WERI-Rb-1 (cell line): Measurements from ENCODE around the gene PSKH1.

ENCODE experiments used
- DNase-seq: peaks from one replicate; pipeline ENCODE4 v3.0.0-alpha.2; 2020
- H3K27ac ChIP-seq: fragments of 250-450 bp; sonication (Bioruptor Pico); 2 replicates; pipeline ENCODE4 v1.5.1; 2020; ENCODE audit warnings: mild to moderate bottlenecking, moderate library complexity
- H3K27me3 ChIP-seq: fragments of 250-450 bp; sonication (Bioruptor Pico); 2 replicates; pipeline ENCODE4 v1.5.1; 2021; ENCODE audit warnings: mild to moderate bottlenecking, low read depth, moderate library complexity; ENCODE audit not compliant: insufficient read depth, severe bottlenecking
- H3K36me3 ChIP-seq: fragments of 250-450 bp; sonication (Bioruptor Pico); 2 replicates; pipeline ENCODE4 v1.5.1; 2020; ENCODE audit warnings: mild to moderate bottlenecking, moderate library complexity
- H3K4me3 ChIP-seq: 2 replicates; pipeline ENCODE4 v1.5.1; 2011; ENCODE audit warnings: low read depth, mild to moderate bottlenecking, control low read depth, low read length
- H3K9me3 ChIP-seq: fragments of 250-450 bp; sonication (Bioruptor Pico); 2 replicates; pipeline ENCODE4 v1.5.1; 2021; ENCODE audit warnings: mild to moderate bottlenecking, moderate library complexity; ENCODE audit not compliant: severe bottlenecking
- CTCF ChIP-seq: IDR thresholded peaks from 2 replicates; pipeline ENCODE4 v1.5.1; 2011; ENCODE audit warnings: low read depth, mild to moderate bottlenecking, control low read depth, inconsistent platforms, low read length

PSKH1 gene

GRCh38 chr16:67846320-67847063 is 46.6 kb upstream of the PSKH1 start, which contains the start of gene NUTF2:
NUTF2 (plus strand) TSS chr16:67846933; CDS start chr16:67865131, 18,198 bp downstream.
- DNase-seq, result peak; percentile 98
- H3K27me3 ChIP-seq, result no peaks in the 10 kb centered on the region
- no peak for TF ChIP-seq CTCF
- peaks cover 53% of the 10 kb centered on the region for H3K36me3 ChIP-seq
- peak within 1 kb of the TSS; percentile 90 for H3K4me3 ChIP-seq
- H3K9me3 ChIP-seq, result no peaks in the 10 kb centered on the region
- H3K27ac ChIP-seq, result peak within 1 kb of the TSS; percentile 89

- H3K36me3 ChIP-seq, result peaks cover 55% of the 10 kb centered on the region
- H3K9me3 ChIP-seq, result no peaks in the 10 kb centered on the region
- peak within 1 kb of the TSS; percentile 90 for H3K4me3 ChIP-seq
- TF ChIP-seq CTCF, result no peak
- H3K27me3 ChIP-seq, result no peaks in the 10 kb centered on the region
- H3K27ac ChIP-seq, result peak within 1 kb of the TSS; percentile 89
- no peak for DNase-seq
These were observed 45.8 kb upstream of the PSKH1 start, which contains the start of gene CENPT for GRCh38 chr16:67847064-67847861. CENPT (minus strand) TSS chr16:67847693; CDS start chr16:67833859, 13,834 bp downstream.

GRCh38 chr16:67848118-67848517 is 44.9 kb upstream of the PSKH1 start:
- DNase-seq, result no peak
- Histone ChIP-seq H3K27ac (peak overlapping the region; percentile 89), H3K36me3 (peaks cover 63% of the 10 kb centered on the region), H3K9me3 (no peaks in the 10 kb centered on the region), H3K4me3 (peak overlapping the region; percentile 90), H3K27me3 (no peaks in the 10 kb centered on the region)
- TF ChIP-seq CTCF, result no peak

GRCh38 chr16:67853670-67854069 is 39.4 kb upstream of the PSKH1 start:
- peaks cover 70% of the 10 kb centered on the region for H3K36me3 ChIP-seq
- no peak for TF ChIP-seq CTCF

GRCh38 chr16:67855789-67856188 is 37.3 kb upstream of the PSKH1 start:
- Histone ChIP-seq H3K4me3 (no peak overlapping the region), H3K36me3 (peaks cover 61% of the 10 kb centered on the region), H3K27ac (no peak overlapping the region), H3K9me3 (no peaks in the 10 kb centered on the region), H3K27me3 (no peaks in the 10 kb centered on the region)
- no peak for DNase-seq
- TF ChIP-seq CTCF, result no peak

More at GRCh38 chr16:67853670-67854069, 39.4 kb upstream of the PSKH1 start:
- Histone ChIP-seq H3K27me3 (no peaks in the 10 kb centered on the region), H3K4me3 (no peak overlapping the region), H3K27ac (no peak overlapping the region), H3K9me3 (no peaks in the 10 kb centered on the region)
- no peak for DNase-seq
